ENCODE results near the gene PTPN7.

Gene PTPN7

DNA sequence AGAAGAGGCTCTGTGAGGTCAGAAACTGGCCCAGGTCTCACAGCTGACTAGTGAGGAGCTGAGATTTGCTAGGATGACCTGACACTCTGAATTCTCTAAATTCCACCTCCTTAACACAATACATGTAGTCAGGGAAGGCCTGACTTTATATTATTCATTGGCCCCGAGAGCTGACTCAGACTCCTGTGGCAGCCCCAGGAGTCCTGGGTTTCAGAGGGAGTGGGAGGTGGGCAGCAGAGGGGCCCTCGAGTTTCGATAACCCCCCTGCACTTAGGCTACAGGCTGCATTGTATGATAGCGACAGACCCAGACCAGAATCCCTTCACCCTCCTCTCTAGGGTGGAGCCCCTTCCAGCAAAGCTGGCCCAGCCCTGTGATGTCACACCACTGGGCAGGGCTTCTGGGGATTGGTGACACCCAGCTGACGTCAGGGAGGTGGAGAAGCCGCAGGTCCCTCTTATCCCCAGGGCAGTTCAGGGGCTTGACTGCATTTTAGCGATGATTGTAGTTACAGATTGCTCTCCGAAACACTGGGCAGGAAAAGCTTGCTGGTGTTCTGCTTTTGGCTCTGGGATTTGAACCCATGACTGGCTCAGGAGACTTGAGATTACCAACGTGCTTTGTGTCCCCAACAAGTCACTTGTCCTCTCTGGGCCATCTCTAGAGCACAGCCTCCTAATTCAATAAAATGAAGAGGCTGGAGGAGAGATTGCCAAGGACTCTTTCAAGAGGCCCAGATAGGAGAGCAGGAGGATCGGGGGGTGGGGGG is 54.6 kb downstream of the PTPN7 start:
- DNase-seq = no peak

DNA sequence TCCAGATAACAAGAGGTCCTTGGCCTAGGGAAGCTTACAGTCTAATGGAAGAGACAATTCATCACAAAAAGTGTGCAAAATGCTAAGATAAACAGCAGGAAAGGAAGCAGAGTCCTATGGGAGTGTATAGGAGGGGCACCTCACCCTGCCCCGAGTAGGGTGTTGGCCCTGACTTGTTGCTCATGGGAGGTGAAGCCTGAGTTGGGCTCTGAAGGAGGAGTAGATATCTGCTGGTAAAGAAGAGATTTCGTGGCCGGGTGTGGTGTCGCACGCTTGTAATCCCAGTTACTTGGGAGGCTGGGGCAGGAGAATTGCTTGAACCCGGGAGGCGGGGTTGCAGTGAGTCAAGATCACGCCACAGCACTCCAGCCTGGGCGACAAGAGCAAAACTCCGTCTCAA is 56.3 kb downstream of the PTPN7 start:
- DNase-seq = no peak

DNA sequence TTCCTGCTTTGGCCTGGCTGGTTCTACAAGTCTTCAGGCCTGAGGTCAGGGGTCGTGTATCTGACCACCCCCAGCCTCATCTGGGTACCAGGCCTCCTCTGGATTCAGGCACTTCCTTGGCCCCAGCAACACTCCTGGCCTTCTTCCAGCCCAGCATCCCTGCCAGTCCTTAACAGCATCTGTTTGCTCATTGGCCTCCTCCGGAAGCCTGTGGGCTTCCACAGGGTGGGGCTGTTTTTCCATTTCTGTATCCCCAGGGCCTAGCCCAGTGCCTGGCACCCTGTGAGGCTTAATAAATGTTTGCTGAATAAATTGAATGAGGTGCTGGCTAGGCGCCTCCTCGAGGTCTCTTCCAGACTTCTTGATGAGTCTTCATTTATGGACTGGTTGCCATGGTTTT is 59.2 kb downstream of the PTPN7 start:
- DNase-seq = no peak

All from activated CD4-positive, alpha-beta T cell treated with anti-CD3 and anti-CD28 coated beads, Interleukin-2, Interleukin-6, amounts not matched to agents 100 ng/mL and 50 ng/mL, durations not matched to agents 16 hours and 8 hours (primary cell).